ENCODE results near the gene PRDM16. TPM values are rescaled to one million over a fixed set of nuclear protein-coding genes. Genes with fewer than 3 reads are reported as not detected.

PRDM16 gene
- total RNA-seq, 1 experiment from 2014 or later = 1.6 TPM

- no peak for ATAC-seq
- Mint-ChIP-seq H3K27me3 (ENCODE audit: low read depth) (no peaks in the 10 kb centered on the region; the same call in 1 of the 2 replicates), H3K27ac (peak overlapping the region; percentile 45; the same call in 1 of the 2 replicates), H3K4me1 (peaks cover 3% of the 10 kb centered on the region; the same call in 1 of the 2 replicates), H3K36me3 (no peaks in the 10 kb centered on the region), H3K4me3 (no peak overlapping the region), H3K9me3 (no peaks in the 10 kb centered on the region)
- ChIA-PET CTCF (no interaction called here), POLR2A (no interaction called here)
- TF ChIP-seq ZNF317 (CRISPR knock-in tag; IDR thresholded peaks at IDR 0.05; ENCODE audit: borderline replicate concordance, low read depth) = no peak
- TF ChIP-seq GABPB1 (CRISPR knock-in tag; IDR thresholded peaks at IDR 0.05) = no peak
- TF ChIP-seq TCF7 (CRISPR knock-in tag; IDR thresholded peaks at IDR 0.05; ENCODE audit: low read depth) = no peak
- TF ChIP-seq ZNF416 (CRISPR knock-in tag; IDR thresholded peaks at IDR 0.05) = no peak
- no peak for TF ChIP-seq ESRRA (CRISPR knock-in tag; IDR thresholded peaks at IDR 0.05; ENCODE audit: borderline replicate concordance)
- TF ChIP-seq NR3C1 (CRISPR knock-in tag; conservative IDR thresholded peaks at IDR 0.05; ENCODE audit: low read depth) = no peak
- TF ChIP-seq NR2C2 (CRISPR knock-in tag; IDR thresholded peaks at IDR 0.05) = no peak
- TF ChIP-seq ZNF232 (CRISPR knock-in tag; IDR thresholded peaks at IDR 0.05) = no peak
- TF ChIP-seq, protein P1, sequence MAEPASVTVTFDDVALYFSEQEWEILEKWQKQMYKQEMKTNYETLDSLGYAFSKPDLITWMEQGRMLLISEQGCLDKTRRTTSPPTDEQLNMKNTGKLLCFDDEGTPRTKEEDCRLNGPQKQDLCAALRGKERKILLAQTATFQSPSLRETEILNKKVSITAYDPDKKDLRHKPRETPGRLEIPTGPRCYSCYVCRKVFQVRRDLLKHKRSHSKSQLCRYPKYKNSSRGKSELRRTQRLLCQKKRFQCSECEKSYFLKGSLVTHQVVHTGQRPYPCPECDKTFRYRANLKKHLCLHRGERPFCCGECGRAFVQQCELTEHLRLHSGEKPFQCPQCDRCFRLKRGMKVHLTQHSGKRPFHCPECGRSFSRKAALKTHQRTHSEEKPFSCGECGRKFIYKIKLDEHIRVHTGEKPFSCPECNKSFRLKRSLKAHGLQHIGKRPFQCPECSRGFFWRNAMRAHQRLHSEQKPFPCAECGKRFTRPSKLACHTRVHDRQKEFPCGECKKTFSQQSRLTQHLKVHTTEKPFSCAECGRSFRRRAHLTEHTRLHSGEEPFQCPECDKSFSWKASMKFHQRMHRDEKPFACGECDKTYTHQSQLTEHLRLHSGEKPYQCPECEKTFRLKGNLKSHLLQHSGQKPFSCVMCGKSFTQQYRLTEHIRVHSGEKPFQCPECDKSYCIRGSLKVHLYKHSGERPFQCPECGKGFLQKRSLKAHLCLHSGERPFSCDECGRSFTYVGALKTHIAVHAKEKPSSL (CRISPR knock-in tag; conservative IDR thresholded peaks at IDR 0.05) = no peak
- TF ChIP-seq KAT7 (CRISPR knock-in tag; IDR thresholded peaks at IDR 0.05; ENCODE audit: borderline replicate concordance) = no peak
- TF ChIP-seq, protein P2, sequence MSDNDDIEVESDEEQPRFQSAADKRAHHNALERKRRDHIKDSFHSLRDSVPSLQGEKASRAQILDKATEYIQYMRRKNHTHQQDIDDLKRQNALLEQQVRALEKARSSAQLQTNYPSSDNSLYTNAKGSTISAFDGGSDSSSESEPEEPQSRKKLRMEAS (CRISPR knock-in tag; IDR thresholded peaks at IDR 0.05) = no peak
- DNase-seq (ENCODE audit: low spot score) = no peak
These were observed 290.9 kb downstream of the PRDM16 start for GRCh38 chr1:3359756-3360440.

DNA sequence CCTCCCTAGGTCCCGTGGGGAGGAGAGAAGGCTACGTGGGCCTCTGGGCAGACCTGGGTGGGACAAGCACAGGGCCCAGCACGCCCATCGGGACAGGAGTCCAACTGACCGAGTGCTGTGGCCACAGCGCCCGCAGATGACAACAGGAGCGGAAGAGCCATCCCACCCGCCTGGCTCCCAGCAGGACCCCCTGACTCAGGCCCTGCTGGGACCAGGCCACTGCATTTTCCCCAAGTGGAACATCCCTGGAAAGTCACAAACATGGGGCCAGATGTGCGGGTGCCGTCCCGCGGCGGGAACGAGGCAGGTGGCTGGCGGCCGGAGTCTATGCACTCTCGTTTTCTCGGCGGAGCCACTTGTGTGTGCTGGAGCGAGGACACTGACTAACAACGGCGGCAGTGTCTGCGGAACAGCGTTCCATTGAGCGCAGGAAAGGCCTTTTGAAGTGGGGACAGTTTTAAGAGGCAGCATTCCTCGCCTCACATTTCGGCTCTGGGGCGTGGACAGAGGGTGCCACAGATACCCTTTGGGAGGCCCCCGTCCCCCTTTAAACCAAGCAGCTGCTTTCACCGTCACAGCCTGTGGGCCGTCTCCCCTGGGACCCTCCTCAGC is 291.7 kb downstream of the PRDM16 start:
- CTCF ChIA-PET = no interaction called here
- H3K27me3 Mint-ChIP-seq (ENCODE audit: low read depth) = no peaks in the 10 kb centered on the region; the same call in 1 of the 2 replicates

GRCh38 chr1:3363023-3363422 is 294.0 kb downstream of the PRDM16 start:
- Mint-ChIP-seq H3K36me3 (no peaks in the 10 kb centered on the region), H3K4me1 (no peaks in the 10 kb centered on the region; the same call in 1 of the 2 replicates), H3K9me3 (no peaks in the 10 kb centered on the region), H3K27me3 (ENCODE audit: low read depth) (no peaks in the 10 kb centered on the region; the same call in 1 of the 2 replicates), H3K4me3 (no peak overlapping the region), H3K27ac (no peak overlapping the region)
- POLR2A ChIA-PET = no interaction called here
- DNase-seq (ENCODE audit: low spot score) (no peak), ATAC-seq (no peak)
- CTCF ChIA-PET = interaction anchor here (1.1 to 1.9 kb wide), 5 partner anchors 13 to 351 kb away, joined by 3 to 9 read pairs (median 4); no protein-coding TSS in a partner anchor
- TF ChIP-seq NR3C1 (CRISPR knock-in tag; conservative IDR thresholded peaks at IDR 0.05; ENCODE audit: low read depth) (no peak), ZNF232 (CRISPR knock-in tag; IDR thresholded peaks at IDR 0.05) (no peak), CREB1 (CRISPR knock-in tag; IDR thresholded peaks at IDR 0.05) (no peak), ZBTB21 (CRISPR knock-in tag; IDR thresholded peaks at IDR 0.05; ENCODE audit: borderline replicate concordance) (no peak), ZNF671 (CRISPR knock-in tag; IDR thresholded peaks at IDR 0.05) (no peak), ATF2 (CRISPR knock-in tag; IDR thresholded peaks at IDR 0.05; ENCODE audit: borderline replicate concordance, low read depth) (no peak), ZNF219 (CRISPR knock-in tag; IDR thresholded peaks at IDR 0.05; ENCODE audit: borderline replicate concordance) (no peak), MXD4 (CRISPR knock-in tag; IDR thresholded peaks at IDR 0.05; ENCODE audit: borderline replicate concordance) (no peak)
- TF ChIP-seq, protein P3, sequence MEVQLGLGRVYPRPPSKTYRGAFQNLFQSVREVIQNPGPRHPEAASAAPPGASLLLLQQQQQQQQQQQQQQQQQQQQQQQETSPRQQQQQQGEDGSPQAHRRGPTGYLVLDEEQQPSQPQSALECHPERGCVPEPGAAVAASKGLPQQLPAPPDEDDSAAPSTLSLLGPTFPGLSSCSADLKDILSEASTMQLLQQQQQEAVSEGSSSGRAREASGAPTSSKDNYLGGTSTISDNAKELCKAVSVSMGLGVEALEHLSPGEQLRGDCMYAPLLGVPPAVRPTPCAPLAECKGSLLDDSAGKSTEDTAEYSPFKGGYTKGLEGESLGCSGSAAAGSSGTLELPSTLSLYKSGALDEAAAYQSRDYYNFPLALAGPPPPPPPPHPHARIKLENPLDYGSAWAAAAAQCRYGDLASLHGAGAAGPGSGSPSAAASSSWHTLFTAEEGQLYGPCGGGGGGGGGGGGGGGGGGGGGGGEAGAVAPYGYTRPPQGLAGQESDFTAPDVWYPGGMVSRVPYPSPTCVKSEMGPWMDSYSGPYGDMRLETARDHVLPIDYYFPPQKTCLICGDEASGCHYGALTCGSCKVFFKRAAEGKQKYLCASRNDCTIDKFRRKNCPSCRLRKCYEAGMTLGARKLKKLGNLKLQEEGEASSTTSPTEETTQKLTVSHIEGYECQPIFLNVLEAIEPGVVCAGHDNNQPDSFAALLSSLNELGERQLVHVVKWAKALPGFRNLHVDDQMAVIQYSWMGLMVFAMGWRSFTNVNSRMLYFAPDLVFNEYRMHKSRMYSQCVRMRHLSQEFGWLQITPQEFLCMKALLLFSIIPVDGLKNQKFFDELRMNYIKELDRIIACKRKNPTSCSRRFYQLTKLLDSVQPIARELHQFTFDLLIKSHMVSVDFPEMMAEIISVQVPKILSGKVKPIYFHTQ (CRISPR knock-in tag; IDR thresholded peaks at IDR 0.05) = no peak
- TF ChIP-seq, protein P4, sequence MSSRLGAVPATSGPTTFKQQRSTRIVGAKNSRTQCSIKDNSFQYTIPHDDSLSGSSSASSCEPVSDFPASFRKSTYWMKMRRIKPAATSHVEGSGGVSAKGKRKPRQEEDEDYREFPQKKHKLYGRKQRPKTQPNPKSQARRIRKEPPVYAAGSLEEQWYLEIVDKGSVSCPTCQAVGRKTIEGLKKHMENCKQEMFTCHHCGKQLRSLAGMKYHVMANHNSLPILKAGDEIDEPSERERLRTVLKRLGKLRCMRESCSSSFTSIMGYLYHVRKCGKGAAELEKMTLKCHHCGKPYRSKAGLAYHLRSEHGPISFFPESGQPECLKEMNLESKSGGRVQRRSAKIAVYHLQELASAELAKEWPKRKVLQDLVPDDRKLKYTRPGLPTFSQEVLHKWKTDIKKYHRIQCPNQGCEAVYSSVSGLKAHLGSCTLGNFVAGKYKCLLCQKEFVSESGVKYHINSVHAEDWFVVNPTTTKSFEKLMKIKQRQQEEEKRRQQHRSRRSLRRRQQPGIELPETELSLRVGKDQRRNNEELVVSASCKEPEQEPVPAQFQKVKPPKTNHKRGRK (CRISPR knock-in tag; IDR thresholded peaks at IDR 0.05; ENCODE audit: borderline replicate concordance) = no peak

More for the DNA sequence above, 291.7 kb downstream of the PRDM16 start:
- ATAC-seq = no peak
- no peaks in the 10 kb centered on the region for H3K9me3 Mint-ChIP-seq
- no peaks in the 10 kb centered on the region for H3K36me3 Mint-ChIP-seq
- DNase-seq (ENCODE audit: low spot score) = no peak
- TF ChIP-seq ZNF138 (CRISPR knock-in tag; conservative IDR thresholded peaks at IDR 0.05) (no peak), ZNF671 (CRISPR knock-in tag; IDR thresholded peaks at IDR 0.05) (no peak), CREM (CRISPR knock-in tag; IDR thresholded peaks at IDR 0.05) (no peak)
- TF ChIP-seq, protein P5, sequence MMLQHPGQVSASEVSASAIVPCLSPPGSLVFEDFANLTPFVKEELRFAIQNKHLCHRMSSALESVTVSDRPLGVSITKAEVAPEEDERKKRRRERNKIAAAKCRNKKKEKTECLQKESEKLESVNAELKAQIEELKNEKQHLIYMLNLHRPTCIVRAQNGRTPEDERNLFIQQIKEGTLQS (CRISPR knock-in tag; conservative IDR thresholded peaks at IDR 0.05) = no peak
- H3K4me1 Mint-ChIP-seq = no peaks in the 10 kb centered on the region
- POLR2A ChIA-PET = no interaction called here
- H3K4me3 Mint-ChIP-seq = no peak overlapping the region
- H3K27ac Mint-ChIP-seq = no peak overlapping the region
